Motor neuron (in vitro differentiated cells): ENCODE data around the gene LRRC3. TPM values are rescaled to one million over a fixed set of nuclear protein-coding genes. Genes with fewer than 3 reads are reported as not detected.

ENCODE experiments used
- ATAC-seq, 8 experiments: fragments of 200-7000 bp; cut with Tn5 transposase; replicated peaks in 6 of 8; 2 replicates each; pipeline ENCODE4 v1.8.0; 2021; ENCODE audit warnings: mild to moderate bottlenecking in 8 of 8, moderate library complexity in 8 of 8
- H3K27ac ChIP-seq, 2 donors: fragments of 250-450 bp; sonication (Bioruptor Pico); 2 replicates each; pipeline ENCODE4 v1.9.0; 2021; ENCODE audit warnings: antibody characterized with exemption in 2 of 2, mild to moderate bottlenecking in 2 of 2, moderate library complexity in 1 of 2
- H3K4me1 ChIP-seq, 2 donors: fragments of 250-450 bp; sonication (Bioruptor Pico); replicated peaks in 1 of 2; 2 replicates each; pipeline ENCODE4 v1.6.1; 2021; ENCODE audit warnings: antibody characterized with exemption in 2 of 2, mild to moderate bottlenecking in 2 of 2, moderate library complexity in 1 of 2
- H3K4me3 ChIP-seq, 5 donors: fragments of 250-450 bp; sonication (Bioruptor Pico); 2 replicates each; pipeline ENCODE4 v1.9.0; 2021; ENCODE audit warnings: antibody characterized with exemption in 5 of 5, mild to moderate bottlenecking in 5 of 5, moderate library complexity in 4 of 5
- WGBS, 10 experiments: fragments of 450-650 bp; shearing (Covaris generic); methylation state at CpG; one replicate each; pipeline ENCODE4 v1.0.0; 2022; 5-methylcytosine and 5-hydroxymethylcytosine counted together
- in situ Hi-C, 9 experiments: fragments of 400-800 bp; cut with MboI; loops; one replicate each; pipeline ENCODE4 v1.15.0; 2021; ENCODE audit warnings: low sequenced_read_pairs in 9 of 9, low pct_unique_long_range_greater_than_20kb in 2 of 9; ENCODE audit not compliant: unreplicated experiment in 9 of 9
- total RNA-seq, 8 experiments: library from RNA; unstranded; fragments of 300-600 nt; gene quantifications; 2 replicates each; pipeline versions ENCODE4 v1.2.3 to v1.2.4, GENCODE V29; 2022

LRRC3 gene
- total RNA-seq, 8 experiments from 2014 or later = 0.18 to 4.8 (median 2.6) TPM

DNA sequence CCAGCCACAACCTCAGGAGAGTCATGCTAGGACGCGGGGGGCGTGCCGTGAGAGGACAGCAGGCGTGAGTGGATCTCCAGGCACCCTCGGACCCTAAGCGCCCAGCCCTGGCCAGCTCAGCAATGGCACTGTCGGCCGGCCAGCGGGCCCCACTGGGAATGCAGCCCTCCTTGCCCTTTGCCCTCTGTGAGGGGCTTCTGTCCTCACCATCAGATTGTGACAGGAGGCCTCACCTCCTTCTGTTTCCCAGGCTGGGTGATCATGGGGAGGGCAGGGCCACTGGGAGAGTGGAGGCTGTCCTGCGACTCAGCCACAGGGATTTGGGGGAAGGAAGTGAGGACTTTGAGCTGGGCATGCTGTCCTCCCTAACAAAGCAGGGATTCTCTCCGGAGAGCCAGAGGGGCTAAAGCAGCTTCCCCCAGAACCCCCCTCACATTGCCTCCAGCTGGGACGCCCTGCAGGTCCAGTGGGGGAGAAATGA is 6.6 kb upstream of the LRRC3 start:
- in situ Hi-C loops = no loop called here
- Histone ChIP-seq H3K27ac (no peak overlapping the region), H3K4me1 (no peaks in the 10 kb centered on the region), H3K4me3 (no peak overlapping the region)
- peak in 2 of 8 experiments; percentile 15 to 25 for ATAC-seq
- WGBS, 10 experiments = 0 to 68% methylated on average over 1 to 5 of the region's 13 CpGs; no CpG with 5 or more reads in 8 of the 10 experiments

DNA sequence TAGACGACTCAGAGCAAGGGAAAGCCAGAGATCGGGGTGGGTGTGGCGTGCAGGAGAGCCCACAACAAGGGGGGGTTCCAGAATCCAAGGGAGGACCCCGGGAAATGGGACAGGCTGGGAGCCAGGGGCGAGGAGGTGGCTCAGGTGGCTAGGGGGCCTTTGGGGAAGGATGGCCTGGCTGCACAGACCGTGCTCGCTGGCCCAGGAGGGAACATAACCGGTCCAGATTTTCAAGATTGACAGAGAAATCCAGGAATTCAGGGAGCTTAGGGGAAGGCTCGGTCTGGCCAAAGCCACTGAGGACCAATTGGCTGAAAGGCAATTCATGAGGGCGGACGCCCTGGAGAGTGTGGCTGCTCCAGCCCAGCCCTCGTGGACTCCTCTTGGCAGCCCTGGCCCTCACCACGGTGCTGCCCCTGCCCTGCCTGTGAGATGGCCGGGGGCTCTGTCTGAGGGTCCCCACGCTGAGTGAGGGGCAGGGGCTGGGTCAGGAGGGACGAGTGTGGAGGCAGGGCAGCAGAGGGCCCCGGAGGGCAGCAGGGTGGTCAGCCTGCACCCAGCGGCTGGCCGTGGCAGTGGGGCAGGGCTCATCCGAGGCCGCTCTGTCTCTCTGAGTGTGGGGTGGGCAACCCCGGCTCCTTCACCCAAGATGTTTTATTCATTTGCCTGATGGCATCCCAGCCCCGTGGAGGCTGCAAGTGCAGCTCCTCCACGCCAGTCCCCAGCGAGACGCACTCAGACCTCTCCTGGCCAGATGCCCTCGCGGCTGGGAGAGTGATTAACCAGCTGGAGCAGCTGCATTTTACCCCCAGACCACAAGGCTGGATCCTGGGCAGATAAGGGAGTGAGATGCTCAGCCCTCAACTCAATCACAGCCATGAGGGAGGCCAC is 5.6 kb upstream of the LRRC3 start:
- 3 to 83% (median 67%) methylated on average over 1 to 10 of the region's 28 CpGs; no CpG with 5 or more reads in 1 of the 10 experiments for WGBS, 10 experiments
- Histone ChIP-seq H3K27ac (no peak overlapping the region), H3K4me1 (no peaks in the 10 kb centered on the region), H3K4me3 (no peak overlapping the region)
- ATAC-seq = peak in 2 of 8 experiments; percentile 28 to 34
- in situ Hi-C loops = no loop called here

DNA sequence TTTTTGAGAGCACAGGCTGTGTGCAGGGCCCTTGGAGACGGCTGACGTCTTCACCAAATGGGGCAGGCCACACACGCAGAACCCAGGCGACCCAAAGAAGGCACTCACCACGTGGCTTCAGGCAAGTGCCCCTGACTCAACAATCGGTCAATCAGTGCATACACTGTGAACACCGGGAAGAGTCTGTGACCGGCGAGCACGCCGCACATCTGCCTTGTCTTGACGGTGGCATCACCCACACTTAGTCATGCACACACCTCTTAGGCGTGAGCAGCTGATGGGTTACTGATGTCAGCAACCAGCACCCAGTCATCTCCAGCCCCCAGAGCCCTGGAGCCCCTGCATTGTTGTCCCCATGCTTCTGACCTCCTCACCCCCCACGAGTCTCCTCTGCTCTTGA is 4.9 kb upstream of the LRRC3 start:
- in situ Hi-C loops = no loop called here
- no peaks in the 10 kb centered on the region for H3K4me1 ChIP-seq
- WGBS, 10 experiments = 10 to 65% (median 30%) methylated on average over 1 to 6 of the region's 14 CpGs; no CpG with 5 or more reads in 5 of the 10 experiments
- no peak for ATAC-seq
- no peak overlapping the region for H3K27ac ChIP-seq
- H3K4me3 ChIP-seq = no peak overlapping the region

DNA sequence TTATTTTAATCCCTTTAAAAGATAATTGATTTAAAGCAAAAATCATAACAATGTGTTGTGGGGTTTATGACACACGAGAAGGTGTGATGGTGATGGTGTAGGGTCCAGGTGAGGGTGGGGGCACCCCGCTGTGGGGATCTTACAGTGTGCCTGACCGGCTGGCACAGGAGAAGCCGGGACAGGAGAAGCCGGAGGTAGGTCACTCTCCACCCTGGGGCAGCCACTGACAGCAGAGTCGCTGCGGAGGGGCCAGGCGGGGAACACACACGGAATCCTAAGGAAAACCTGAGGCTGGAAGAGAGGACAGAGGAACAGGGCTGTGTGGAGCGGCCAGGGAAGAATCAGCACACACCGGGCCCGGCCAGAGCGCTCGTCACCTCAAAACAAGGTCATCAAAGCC is 4.3 kb upstream of the LRRC3 start:
- ATAC-seq = no peak
- Histone ChIP-seq H3K27ac (no peak overlapping the region), H3K4me1 (peaks cover 0 to under 1% of the 10 kb centered on the region in 2 donors), H3K4me3 (no peak overlapping the region)
- in situ Hi-C loops = no loop called here
- 29 to 80% (median 57%) methylated on average over 1 to 10 of the region's 14 CpGs; no CpG with 5 or more reads in 3 of the 10 experiments for WGBS, 10 experiments

DNA sequence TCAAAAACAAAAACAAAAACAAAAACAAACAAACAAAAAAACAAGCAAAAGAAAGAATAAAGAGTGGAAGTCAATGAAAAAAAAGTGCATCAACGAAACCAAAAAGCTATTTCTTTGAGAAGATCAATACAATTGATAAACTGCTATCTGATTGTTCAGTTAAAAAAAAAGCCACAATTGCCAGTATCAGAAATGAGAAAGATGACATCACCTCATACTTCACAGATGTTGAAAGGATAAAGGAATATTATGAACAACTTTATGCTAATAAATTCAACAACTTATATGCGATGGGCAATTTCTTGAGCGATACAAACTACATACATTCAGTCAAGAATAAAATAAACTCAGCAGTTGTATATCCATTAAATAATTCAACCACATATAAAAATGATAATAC is 2.2 kb upstream of the LRRC3 start:
- ATAC-seq = no peak
- in situ Hi-C loops = no loop called here
- Histone ChIP-seq H3K4me1 (peaks cover 4 to 5% of the 10 kb centered on the region in 2 donors), H3K4me3 (no peak overlapping the region), H3K27ac (no peak overlapping the region)
- 30 to 100% (median 77%) methylated on average over 1 to 3 of the region's 3 CpGs for WGBS, 10 experiments

DNA sequence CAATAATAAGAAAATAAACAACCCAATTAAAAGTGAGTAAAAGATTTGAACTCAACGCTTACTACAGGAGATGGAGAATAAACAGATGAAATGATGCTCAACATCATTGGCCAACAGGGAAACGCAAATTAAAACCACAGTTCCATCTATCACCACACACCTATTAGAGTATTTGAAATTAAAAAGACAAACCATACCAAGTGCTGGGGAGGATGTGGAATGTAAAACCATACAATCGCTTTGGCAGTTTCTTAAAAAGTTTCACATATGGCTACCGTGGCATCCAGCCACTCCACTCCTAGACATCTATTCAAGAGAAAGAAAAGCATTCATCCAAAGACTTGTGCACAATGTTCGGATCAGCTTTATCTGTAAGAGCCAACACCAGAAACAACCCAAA is 1.3 kb upstream of the LRRC3 start:
- in situ Hi-C loops = no loop called here
- no peak for ATAC-seq
- 69 to 100% (median 100%) methylated on average over 1 to 5 of the region's 5 CpGs; no CpG with 5 or more reads in 1 of the 10 experiments for WGBS, 10 experiments
- H3K4me3 ChIP-seq = no peak overlapping the region
- no peak overlapping the region for H3K27ac ChIP-seq
- peaks cover 4 to 5% of the 10 kb centered on the region in 2 donors for H3K4me1 ChIP-seq

DNA sequence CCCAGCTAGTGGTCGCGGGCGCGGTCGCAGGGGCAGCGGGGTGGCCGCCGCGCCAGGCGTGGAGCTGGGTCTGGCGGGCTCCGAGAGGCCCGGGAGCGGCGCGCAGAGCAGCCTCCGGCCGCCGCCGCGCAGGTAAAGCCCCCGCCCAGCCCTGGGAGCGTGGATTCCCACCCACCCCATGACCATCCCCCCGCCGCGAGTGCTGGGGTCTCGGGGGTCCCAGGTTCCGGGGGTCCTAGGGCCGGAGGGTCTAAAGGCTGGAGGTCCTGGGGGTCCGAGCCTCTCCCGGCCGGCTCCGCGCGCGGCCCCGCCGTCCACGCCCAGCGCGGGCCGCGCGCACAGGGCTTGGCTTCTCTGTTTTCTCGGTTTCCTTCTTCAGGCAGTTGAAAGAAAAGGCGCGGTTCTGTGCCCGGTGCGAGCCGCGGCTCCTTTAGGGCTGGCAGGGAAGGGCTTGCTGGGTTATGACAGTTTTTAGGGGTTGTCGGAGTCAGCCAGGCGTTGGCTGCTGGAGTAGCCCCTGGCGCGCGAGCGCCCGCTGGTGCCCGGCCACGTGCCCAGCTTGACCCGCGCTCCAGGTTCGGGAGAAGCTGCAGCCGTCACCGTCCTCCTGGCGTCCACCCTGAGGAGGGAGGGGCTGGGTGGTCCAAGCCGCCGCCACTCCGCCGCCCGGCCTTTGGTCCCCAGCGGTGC is 359 bp downstream of the LRRC3 start:
- Histone ChIP-seq H3K27ac (peak overlapping the region in 1 of 2 donors; percentile 23), H3K4me3 (peak overlapping the region; percentile 55 to 95 (median 69)), H3K4me1 (peaks cover 4 to 5% of the 10 kb centered on the region in 2 donors)
- peak in 6 of 8 experiments; percentile 23 to 61 (median 34) for ATAC-seq
- in situ Hi-C loops = no loop called here
- 0 to 17% (median 0%) methylated on average over 2 to 13 of the region's 72 CpGs; no CpG with 5 or more reads in 6 of the 10 experiments for WGBS, 10 experiments

DNA sequence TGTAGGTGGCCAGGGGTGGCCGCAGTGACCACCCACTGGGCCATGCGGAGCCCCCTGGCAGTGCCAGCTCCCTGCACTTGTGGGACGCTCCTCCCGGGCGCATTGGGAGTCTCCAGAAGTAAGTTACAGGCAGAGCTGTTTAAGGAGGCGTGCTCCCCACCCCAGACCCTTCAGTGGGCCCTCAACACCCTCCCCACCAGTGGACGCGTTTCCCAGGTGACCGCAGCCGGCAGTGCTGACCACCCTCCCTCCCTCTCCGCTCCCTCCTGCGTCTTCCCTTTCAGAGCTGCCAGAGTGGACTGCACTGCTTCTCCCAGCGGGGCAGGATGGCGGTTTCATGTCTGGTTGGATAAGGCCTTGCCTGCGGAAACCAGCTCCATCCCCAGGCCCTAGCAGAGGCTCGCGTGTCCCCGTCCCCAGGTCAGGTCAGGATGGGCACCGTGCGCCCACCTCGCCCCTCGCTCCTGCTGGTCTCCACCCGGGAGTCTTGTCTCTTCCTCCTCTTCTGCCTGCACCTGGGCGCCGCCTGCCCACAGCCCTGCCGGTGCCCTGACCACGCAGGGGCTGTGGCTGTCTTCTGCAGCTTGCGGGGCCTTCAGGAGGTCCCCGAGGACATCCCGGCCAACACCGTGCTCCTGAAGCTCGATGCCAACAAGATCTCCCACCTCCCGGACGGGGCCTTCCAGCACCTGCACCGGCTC is 1.1 kb downstream of the LRRC3 start:
- no peak overlapping the region for H3K27ac ChIP-seq
- WGBS, 10 experiments = 87 to 94% methylated on average over 3 to 4 of the region's 35 CpGs; no CpG with 5 or more reads in 8 of the 10 experiments
- peak in 5 of 8 experiments; percentile 14 to 29 (median 24) for ATAC-seq
- peak overlapping the region; percentile 55 to 95 (median 69) for H3K4me3 ChIP-seq
- peaks cover 4 to 5% of the 10 kb centered on the region in 2 donors for H3K4me1 ChIP-seq
- in situ Hi-C loops = no loop called here

DNA sequence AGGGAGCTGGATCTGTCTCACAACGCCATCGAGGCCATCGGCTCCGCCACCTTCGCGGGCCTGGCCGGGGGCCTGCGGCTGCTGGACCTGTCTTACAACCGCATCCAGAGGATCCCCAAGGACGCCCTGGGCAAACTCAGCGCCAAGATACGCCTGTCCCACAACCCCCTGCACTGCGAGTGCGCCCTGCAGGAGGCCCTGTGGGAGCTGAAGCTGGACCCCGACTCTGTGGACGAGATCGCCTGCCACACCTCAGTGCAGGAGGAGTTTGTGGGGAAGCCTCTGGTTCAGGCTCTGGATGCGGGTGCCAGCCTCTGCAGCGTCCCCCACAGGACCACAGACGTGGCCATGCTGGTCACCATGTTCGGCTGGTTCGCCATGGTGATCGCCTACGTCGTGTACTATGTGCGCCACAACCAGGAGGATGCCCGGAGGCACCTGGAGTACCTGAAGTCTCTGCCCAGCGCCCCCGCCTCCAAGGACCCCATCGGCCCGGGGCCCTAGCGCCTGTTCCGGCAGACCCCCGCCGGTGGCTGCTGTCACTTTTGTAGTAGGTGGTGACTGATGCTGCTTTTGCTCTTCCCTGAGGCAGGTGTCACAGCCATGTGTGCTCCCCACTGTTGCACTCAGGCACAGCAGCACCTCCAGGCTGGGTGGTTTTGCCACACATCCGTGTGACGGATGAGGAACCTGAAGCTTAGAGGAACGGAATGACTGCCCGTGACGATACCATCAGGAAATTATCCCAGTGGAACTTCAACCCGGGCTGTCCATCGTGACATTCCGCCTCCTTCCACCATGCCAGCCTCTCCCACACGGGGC is 1.8 kb downstream of the LRRC3 start:
- 60 to 100% (median 88%) methylated on average over 2 to 8 of the region's 44 CpGs; no CpG with 5 or more reads in 5 of the 10 experiments for WGBS, 10 experiments
- in situ Hi-C loops = no loop called here
- ATAC-seq = no peak
- no peak overlapping the region for H3K27ac ChIP-seq
- H3K4me1 ChIP-seq = peaks cover 4 to 5% of the 10 kb centered on the region in 2 donors
- no peak overlapping the region for H3K4me3 ChIP-seq

DNA sequence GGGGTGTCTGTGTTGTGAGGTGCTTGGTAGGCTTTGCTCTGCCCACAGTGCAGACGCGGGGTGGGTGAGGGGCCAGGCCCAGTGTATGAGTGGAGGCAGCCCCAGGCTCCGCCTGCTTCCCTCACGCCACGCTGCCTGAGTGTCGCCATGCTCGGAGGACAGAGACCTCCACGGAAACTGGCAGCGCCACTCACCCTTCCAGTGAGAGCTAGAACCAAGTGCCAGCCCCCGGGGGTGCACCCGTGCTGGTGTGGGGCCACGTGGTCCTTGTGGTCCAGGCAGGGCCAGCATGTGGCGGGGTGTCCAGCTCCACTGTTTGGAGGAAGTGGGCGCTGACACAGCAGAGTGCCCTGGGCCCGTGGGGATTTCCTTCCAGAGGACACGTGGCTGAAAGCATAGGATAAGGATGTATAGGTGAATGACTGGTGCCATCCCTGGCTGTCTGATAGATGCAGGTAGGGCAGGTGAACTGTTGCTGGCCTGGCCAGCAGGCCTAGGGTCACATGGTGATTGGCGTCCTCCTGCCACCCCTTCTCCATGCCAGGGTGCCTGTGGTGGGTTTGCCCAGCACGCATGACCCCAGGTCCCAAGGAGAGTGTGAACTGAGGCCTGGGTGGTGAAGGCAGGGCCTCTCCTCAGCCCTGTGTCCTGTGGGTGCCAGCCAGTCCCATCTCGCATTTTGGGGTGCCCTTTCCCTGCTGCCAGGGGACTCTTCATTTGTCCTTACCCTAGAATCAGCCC is 3.8 kb downstream of the LRRC3 start:
- Histone ChIP-seq H3K27ac (no peak overlapping the region), H3K4me3 (no peak overlapping the region), H3K4me1 (peaks cover 4 to 5% of the 10 kb centered on the region in 2 donors)
- ATAC-seq = no peak
- 50 to 100% (median 80%) methylated on average over 1 to 2 of the region's 19 CpGs; no CpG with 5 or more reads in 5 of the 10 experiments for WGBS, 10 experiments
- in situ Hi-C loops = no loop called here

DNA sequence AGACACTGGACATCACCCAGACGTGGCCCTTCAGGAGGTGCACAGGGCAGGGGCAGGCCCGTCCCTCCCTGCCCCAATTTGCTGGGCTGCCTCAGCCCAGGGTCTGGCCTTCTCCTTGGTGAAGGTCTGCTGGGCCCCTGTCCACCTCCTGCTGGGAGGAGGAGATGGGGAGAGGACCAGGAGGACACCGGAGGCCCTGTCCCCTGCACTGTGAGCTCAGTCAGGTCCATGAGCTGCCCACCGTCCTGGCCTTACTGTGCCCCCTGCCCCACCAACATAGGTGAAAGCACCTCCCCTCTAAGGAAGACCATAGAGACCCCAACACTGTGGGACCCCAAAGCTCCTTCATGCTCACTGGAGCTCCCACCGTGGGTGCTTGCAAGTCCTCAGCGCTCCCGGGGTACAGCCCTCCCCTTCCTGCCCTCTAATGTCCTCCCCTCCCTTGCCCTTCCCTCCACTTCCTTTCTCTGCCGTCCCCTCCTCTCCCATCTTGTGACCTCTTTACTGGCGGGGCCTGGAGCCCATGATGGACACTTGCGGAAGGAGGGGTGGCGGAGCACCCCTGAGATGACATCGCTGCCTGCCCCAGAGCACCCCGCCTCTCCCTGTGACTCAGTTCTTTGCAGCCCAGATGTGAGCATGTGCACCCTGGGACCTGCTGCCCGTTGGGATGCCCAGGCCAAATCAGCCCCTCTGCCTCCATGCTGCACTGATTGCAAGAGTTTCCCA is 4.6 kb downstream of the LRRC3 start:
- no peak overlapping the region for H3K4me3 ChIP-seq
- no peak overlapping the region for H3K27ac ChIP-seq
- ATAC-seq = no peak
- H3K4me1 ChIP-seq = peaks cover 4 to 5% of the 10 kb centered on the region in 2 donors
- in situ Hi-C loops = no loop called here
- 50 to 100% (median 59%) methylated on average over 1 to 2 of the region's 14 CpGs; no CpG with 5 or more reads in 6 of the 10 experiments for WGBS, 10 experiments
